HG03196 (cell line): ENCODE results near the gene UBASH3B.
"Not testable (repeated sequence)": the region's sequence is repeated elsewhere in the genome, so short reads cannot be mapped to it uniquely, and the experiment has no call there.

Source experiments
- ATAC-seq: cut with Tn5 transposase; IDR thresholded peaks from one replicate; pipeline ENCODE4 v1.9.1; 2021; ENCODE audit not compliant: unreplicated experiment

The UBASH3B gene

DNA sequence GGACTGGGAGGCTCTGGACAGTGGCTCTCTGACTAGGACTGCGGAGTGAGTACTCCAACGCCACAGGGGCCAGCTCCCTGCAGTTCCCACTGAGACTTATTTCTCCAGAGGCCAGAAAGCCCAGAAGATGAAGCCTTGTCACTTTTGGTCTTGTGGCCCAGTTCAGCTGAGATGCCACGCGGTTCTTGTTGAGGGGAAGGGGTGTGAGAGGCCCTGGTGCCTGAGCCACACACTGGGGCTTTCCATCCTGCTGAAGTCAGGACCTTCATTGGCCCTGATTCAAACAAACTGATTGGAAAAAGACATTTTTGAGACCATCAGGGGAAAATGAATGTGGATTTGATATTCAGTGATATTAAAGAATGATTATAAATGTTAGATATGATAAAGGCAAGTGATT lies 73.6 kb downstream of the UBASH3B start:
- ATAC-seq, result no peak

DNA sequence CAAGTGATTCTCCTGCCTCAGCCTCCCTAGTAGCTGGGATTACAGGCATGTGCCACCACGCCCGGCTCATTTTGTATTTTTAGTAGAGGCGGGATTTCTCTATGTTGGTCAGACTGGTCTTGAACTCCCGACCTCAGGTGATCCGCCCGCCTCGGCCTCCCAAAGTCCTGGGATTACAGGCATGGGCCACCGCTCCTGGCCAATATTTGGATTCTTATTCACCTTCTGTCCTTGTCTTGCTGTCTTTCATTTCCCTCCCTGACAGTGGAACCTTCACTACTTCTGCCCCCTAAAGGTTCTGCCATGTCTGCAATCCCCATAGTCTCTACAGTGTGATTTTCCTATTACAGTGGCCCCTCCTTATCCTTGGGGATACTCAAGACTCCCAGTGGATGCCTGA lies 75.2 kb downstream of the UBASH3B start:
- not testable (repeated sequence) for ATAC-seq

DNA sequence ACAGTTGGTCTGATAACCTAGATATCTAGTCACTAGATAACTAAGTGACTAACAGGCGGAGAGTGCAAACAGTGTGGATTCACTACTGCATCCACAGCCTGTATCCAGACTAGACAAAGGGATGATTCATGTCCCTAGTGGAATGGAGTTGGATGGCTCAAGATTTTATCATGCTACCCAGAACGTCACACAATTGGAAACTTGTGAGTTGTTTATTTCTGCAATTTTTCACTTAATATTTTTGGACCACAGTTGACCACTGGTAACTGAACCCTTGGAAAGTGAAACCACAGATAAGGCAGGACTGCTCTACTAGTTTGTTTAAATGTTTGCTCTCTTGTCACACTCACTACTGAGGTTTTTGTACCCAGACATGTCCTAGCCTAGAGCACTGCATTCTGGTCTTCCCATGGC lies 76.0 kb downstream of the UBASH3B start:
- no peak for ATAC-seq

DNA sequence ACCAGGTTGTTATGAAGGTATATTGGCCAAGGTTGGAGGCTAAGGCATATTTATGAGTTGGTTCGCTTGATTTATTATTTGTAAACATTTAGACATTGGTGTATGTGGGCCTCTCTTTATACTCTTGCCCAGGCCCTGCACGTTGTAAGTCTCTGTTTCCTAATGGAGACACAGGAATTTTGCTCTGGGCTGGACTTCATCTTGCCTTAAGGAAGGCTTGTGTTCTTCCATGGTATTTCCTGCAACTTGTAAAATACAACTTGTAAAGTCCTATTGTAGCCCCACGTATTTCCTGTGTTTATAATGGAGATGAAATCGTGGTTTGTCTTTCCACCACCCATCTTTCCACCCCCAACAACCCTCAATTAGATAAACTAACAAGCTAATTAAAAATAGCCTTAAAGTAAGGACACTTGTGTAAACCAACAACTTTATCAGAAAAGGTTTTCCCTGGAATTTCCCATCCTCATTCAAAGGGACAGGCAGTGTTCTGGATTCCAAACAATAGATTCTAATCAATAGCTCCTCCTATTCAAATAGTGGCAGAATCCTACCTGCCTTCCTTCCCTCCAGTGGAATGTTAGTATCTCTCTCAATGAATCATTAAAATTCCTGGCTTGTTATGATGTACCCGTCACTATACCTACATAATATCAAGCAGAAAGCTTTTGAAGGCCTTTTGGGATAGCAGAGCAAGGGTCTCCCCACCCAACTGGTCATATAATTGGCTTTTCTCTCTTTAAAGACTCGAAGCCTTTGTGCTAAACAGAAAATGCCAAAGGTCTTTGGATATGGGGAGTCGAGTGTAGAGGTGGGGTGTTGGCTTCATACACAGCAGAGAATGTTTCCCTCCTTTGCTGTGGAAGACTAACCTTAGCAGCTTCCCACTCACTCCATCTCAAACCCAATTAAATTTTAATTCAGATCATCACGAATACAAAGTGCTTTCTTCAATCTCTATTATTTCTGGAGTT lies 77.1 kb downstream of the UBASH3B start:
- ATAC-seq, result no peak

DNA sequence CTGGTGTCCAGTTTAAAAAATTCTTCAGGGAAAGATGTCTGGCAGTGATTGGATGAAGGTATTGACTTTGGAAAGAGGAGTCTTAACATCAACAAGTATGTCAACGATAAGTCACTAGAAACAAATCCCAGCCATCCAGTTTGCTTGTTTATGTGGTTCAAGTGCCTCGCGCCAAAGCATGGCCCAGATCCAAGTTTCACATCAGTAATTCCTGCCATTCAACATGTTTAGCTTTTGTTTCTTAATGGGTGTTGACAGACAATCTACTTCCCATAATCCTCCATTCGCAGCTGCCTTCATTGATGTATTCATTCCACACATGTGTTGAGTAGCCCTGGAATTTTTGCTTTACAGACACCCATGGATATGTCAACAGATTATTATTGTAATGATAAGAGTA lies 77.8 kb downstream of the UBASH3B start:
- no peak for ATAC-seq

DNA sequence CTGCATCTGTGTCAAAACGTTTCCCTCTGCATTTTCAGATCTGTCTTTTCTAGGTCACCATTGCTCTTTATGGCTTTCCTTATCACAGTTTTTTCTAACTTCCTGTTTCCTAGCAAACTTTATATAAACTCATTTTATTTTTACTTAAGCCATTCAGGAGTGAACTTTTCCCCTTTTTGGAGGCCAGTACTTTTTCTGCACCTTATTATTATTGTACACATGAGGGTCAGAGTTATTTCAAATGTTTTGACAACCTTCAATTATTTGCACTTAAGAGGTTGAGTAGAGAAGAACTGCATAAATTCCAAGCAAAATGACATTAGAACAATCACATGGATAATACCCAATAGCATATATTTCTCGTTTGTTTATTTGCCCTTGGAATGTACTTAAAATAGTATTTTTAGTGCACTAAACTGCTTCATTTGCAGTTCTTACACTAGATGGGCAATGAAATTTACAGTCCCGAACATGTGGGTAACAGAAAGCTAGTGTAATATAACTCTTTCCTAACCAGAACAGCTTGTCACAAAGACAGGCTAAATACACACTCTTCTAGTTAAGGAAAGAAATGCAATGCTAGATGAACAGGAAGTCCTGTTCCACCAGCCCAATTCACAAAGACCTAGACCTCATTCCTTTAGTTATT lies 79.5 kb downstream of the UBASH3B start:
- ATAC-seq, result no peak

DNA sequence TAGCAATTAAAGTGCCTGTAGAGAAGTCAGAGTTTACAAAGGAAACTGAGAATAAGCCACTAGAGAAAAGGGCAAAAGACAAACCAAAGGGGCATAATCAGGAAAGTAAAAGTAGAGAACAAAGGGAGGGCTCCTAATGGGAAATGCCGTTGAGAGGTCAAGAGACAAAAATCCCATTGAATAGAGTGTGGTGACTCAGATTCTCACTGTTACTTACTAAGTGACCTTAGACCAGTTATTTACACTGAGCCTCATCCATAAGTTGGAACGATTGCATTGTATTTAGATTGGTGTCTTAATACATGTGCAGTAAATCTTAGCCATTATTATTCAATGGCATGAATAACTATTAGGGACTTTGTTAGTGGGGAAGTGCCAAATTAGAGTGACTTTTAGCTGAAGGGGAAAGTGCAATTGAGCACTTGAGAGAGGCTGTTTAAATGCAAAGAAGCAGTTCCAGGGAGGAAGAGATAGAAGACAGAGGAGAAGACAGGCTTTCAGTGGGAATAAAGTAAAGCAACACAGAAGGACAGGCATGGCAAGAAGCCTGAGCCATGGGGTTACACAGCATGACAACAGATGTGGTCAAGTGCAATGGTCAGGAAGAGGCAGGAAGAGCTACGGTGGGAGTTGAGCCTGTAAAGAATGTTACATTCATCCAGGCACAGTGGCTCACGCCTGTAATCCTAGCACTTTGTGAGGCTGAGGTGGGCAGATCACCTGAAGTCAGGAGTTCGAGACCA lies 82.6 kb downstream of the UBASH3B start:
- no peak for ATAC-seq

DNA sequence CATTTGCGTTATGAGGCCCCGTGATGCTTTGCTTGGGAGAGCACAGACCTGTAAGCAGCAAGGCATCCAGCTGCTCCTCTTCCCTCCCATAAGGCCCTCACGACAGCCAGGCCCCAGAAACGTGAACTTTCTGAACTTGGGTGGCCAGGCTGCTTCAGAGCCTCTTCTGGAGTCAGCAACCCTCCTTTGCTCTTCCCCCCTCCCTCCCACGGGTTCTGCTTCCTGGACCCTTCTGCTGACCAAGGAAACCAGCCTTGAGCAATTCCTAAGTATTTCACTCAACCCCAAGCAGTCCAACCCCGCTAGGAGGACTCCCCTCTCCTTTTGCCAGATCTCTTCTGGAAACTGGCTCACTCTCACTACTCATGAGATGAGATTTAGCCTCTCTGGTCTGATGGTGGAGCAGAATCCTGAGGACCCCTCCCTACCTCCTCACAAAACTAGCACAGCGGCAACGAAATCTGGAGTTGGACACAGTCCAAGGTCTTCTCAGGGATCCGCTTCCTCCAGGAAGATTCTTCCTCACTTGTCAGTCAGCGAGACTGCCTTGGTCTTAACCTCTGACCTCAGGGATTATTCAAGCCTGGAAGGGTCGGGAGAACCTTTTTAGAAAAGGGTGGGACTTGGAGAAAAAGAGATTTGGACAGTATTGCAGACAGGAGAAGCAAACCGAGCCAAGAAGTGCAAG lies 86.2 kb downstream of the UBASH3B start:
- ATAC-seq, result no peak

DNA sequence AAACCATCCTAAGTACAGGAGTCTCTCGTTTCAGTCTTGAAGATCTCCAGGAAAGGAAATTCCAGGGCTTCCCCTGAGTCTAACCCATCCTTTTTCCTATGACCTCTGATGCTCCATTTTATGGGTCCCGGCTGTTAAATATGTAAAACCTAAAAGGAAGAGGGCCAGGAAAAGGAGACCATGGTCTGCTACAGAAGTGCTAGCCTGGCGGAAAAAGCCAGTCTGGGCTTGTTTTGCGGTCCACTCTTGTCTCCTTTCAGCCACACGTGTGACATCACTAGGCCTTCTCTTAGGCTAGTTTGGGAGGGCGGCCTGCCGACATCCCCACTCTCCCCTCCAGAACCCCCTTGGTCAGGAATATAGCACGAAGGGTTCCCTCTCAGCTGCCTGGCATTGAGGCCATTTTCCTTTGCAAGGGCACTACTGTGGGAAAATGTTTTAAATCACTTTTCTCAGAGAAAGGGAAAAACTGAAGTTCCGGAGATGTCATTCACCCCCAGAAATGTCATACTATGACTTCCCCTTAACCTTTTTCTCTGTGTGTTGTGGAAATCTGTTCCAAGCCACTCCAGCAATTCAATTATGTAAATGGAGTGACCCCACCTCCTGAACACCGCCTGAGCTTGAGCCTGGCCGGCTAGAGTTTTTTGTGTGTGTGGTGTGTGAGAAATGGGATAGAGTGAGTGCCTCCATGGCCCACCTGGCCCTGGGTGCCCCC lies 86.9 kb downstream of the UBASH3B start:
- ATAC-seq, result no peak

DNA sequence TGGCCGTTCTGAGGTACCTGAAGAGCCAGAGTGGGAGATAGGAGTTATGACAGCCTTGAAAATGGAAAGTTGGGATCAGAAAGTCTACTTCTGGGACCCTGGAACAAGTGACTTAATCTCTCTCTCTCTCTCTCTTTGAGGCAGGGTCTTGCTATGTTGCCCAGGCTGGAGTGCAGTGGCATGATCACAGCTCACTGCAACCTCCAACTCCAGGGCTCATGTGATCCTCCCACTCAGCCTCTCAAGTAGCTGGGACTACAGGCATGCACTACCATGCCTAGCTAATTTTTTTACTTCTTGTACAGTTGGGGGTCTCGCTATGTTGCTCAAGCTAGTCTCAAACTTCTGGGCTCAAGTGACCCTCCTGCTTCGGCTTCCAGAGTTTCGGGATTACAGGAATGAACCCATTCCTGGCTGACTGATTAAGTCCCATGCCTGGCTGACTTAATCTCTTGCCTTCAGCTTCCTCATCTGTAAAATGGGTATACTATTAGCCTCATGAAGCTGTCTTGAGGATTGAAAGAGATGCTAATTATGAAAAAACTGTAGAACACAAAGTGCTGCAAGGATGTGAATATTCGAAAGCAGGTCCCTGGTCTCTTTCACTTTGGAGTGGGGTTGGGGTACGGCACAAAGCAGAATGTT lies 87.7 kb downstream of the UBASH3B start:
- ATAC-seq, result no peak

DNA sequence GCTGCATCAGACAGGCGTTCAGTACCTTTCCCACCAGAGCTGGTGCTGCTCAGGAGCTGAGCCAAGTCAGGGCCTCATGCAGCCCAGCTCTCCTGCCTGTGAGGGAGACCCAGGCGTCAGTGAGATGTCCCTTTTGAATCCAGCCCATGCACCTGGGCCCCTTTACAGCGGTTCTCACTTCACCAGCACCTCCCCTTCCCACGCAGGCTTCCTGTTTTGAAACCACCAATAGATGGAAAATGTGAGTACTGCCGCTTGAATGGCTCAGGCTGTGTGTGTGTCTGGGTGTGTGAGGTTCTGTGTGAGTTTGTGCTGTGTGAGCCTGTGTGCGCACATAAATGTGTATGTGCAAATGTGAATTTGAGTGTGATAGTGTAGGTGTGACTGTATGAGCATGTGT lies 88.4 kb downstream of the UBASH3B start:
- ATAC-seq, result peak; percentile 32

DNA sequence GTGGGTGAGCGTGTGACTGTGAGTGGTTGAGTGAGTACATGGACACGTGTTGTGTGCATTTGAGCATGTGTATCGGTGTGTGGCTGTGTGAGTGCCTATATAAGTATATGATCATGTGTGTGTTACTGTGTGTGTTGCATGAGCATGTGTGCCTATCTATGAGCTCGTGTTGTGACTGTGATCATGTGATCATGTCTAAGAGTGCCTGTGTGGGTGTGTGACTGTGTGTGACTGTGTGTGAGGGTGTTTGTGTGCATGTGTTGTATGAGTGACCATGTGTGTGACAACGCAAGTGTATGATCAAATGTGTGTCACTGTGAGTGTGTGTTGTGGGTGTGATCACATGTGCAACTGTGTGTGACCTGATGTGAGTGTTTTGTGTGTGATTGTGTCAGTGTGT lies 88.8 kb downstream of the UBASH3B start:
- no peak for ATAC-seq

DNA sequence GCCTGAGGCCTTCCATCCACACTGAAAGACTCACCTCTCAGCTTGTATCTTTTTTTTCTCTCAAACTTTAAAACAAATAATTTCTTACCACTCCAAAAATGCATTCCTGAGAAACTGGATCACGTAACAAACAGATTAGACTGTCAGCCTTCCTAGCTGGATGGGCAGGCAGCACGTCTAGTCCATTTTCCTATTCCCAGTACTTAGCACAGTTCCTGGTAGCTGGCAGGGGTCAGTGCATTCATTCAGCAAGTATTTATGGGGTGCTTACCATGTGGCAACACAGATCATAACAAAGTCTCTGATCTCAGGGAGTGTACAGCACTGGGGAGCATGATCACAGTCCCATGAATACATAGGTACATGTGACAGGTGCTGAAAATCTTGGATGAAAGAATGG lies 89.6 kb downstream of the UBASH3B start:
- no peak for ATAC-seq

DNA sequence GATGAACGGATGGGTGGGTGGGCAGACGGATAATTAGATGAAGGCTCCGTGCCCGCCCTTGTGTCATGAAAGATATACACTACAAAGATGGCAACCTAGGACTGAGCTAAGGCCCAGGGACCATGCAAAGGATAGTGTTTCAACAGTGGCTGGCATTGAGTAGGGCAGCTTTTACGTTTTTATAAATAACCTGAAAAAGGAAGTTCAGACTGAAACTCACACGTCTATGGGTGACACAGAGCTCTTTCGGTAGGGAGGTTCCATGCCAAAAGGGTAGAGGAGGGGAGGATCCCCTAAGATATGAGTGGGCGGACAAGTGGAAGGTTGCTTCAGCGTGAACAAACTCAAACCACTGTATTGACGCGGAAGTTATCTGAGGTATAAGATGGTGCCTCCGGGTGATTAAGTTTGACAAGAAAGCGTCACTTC lies 90.5 kb downstream of the UBASH3B start:
- peak; percentile 81 for ATAC-seq

DNA sequence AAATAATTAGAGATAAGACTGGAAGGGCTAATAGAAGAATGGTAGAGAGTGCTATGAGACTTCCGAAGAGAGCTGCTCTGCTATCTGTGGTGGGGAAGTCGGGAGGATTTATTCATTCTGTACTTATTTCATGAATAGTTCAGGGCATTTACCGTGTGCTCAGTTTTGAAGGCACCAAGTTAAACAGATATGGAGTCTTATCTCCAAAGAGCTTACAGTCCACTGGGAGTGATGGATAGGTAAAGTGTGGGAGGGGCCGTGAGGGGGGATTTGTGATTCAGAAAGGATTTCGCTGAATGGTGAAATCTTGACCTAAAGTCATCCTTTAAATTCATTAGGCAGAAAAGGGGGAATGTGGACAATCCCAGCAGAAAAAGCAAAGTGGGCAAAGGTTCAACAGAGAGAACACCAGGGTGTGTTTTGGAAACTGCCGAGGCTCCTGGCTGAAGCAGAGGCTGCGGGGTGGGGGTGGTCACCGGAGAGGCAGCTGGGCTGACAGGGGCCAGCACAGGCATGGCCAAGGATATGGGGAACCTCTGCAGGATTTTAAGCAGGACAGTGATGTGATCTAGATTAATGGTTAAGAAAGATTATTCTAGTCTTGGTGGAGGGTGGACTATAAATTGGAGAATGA lies 91.2 kb downstream of the UBASH3B start:
- ATAC-seq, result no peak

DNA sequence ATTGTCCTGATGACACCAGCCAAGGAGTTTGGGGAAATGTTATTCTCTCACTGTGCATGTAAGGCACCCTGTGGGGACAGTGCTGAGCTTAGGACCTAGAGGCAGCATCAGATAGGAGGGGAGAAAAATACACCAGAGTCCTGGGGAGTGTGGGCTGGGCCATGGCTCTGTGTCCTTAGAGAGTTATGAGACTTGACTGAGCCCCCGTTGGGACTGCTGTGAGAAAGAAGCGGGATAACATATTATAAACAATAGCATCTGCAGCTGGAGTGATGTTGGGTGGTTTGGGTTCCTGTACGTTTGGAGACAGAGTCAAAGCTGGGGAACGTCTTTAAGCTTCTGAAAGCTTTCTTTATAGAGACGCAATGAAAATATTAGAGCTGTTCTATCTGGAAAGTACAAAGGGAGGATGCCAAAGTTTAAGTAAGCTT lies 91.8 kb downstream of the UBASH3B start:
- no peak for ATAC-seq

DNA sequence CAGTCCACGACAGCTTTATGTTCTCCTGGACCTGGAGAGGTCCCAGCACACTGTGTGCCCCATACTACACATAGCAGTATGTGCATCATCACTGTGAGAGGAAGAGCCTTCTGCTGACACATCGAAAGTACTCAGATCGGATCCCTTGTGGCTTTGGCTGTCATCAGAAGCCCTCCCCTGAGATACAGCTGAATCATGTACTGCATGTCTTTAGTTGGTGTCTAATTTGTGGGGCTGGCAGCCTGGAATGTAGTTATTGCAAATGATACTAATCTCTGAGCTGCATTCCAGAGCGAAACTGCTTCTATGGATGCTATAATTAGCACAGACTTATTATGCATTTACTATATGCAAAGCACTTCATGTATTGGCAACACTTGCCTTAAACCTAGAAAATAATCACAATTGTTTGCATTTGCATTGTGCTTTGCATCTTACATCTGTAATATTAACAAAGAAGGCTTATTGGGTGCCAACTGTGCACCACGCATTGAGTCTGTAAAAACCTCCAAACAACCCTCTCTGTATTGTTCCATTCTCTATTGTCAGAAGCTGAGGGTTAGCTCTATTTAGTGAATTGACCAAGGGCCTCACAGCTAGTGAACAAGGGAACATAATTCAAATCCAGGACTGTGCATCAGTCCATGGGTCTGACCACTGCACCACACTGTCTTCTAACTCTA lies 93.6 kb downstream of the UBASH3B start:
- peak; percentile 82 for ATAC-seq

DNA sequence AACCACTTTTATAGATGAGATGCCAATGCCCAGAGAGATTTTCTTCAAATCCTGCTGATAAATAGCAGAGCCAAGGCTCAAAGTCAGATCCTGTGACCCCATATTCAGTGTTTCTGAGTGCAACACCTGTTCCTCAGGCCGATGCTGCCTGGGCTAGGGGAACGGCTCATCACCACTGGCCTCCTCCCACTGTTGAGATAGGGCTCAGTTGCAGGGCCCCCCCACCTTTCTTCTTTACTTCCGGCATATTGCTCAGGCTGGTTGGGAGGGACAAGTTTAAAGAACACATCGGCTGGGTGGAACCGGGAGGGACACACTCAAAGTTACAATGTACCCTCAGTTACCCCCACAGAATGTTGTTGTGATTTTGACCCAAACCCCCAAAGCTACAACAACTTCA lies 94.5 kb downstream of the UBASH3B start:
- ATAC-seq, result no peak
